ENCODE data around the gene SCGB3A2.

The SCGB3A2 gene

GRCh38 chr5:147906326-147907095 lies 28.0 kb downstream of the SCGB3A2 start, which contains the start of gene C5orf46:
C5orf46 (minus strand) TSS chr5:147906538; CDS start chr5:147906501, 37 bp downstream.
- DNase-seq: no peak

- DNase-seq: peak; percentile 74
Measured at GRCh38 chr5:147911427-147911826, 32.9 kb downstream of the SCGB3A2 start.

GRCh38 chr5:147912011-147912410 lies 33.5 kb downstream of the SCGB3A2 start:
- no peak for DNase-seq

GRCh38 chr5:147913786-147914185 lies 35.3 kb downstream of the SCGB3A2 start:
- DNase-seq: no peak

GRCh38 chr5:147918101-147918685 lies 39.7 kb downstream of the SCGB3A2 start:
- no peak for DNase-seq

- DNase-seq: no peak
Measured at GRCh38 chr5:147918899-147919298, 40.4 kb downstream of the SCGB3A2 start.

- no peak for DNase-seq
Measured at GRCh38 chr5:147920420-147921030, 42.0 kb downstream of the SCGB3A2 start.

GRCh38 chr5:147921136-147921535 lies 42.6 kb downstream of the SCGB3A2 start:
- DNase-seq: no peak

GRCh38 chr5:147925020-147925419 lies 46.5 kb downstream of the SCGB3A2 start:
- no peak for DNase-seq

- DNase-seq: no peak
Measured at GRCh38 chr5:147927901-147928300, 49.4 kb downstream of the SCGB3A2 start.

- no peak for DNase-seq
Measured at GRCh38 chr5:147930769-147931168, 52.3 kb downstream of the SCGB3A2 start.
